Frontal cortex (tissue), 4 donors: Measurements from ENCODE around the gene HIPK2. TPM values are rescaled to one million over a fixed set of nuclear protein-coding genes. Genes with fewer than 3 reads are reported as not detected.
A peak's percentile ranks its signal among the peaks of the same experiment; 100 is the strongest.

Experiments
- DNase-seq, 2 donors: peaks; one replicate each; pipeline ENCODE4 v3.0.0; 2012; ENCODE audit warnings: low spot score in 2 of 2
- FAIRE-seq: peaks from 2 replicates; lab custom pipeline; 2012; peaks lifted over from hg19 to GRCh38; lab: Jason Lieb, UNC
- total RNA-seq: library from RNA; depleted of rRNA; stranded (reverse); fragments of >200 nt; gene quantifications from one replicate; pipeline ENCODE4 v1.2.3, GENCODE V29; 2014
- donor health status: control.
- donor health status: control.
- donor health status: control.

HIPK2 gene
- total RNA-seq, 1 donor from 2014 or later: 10.2 TPM

- FAIRE-seq: no peak
- no peak for DNase-seq
These were observed 243.7 kb downstream of the HIPK2 start for GRCh38 chr7:139534096-139534495.

- no peak for FAIRE-seq
- no peak for DNase-seq
These were observed 245.1 kb downstream of the HIPK2 start for GRCh38 chr7:139532636-139533155.

- DNase-seq (no peak), FAIRE-seq (no peak)
These were observed 246.7 kb downstream of the HIPK2 start for GRCh38 chr7:139531094-139531493.

- no peak for FAIRE-seq
- no peak for DNase-seq
These were observed 250.9 kb downstream of the HIPK2 start for GRCh38 chr7:139526578-139527544.

GRCh38 chr7:139525750-139526149, 252.0 kb downstream of the HIPK2 start:
- no peak for DNase-seq

GRCh38 chr7:139525239-139525638, 252.6 kb downstream of the HIPK2 start:
- FAIRE-seq (no peak), DNase-seq (no peak)

More at GRCh38 chr7:139525750-139526149, 252.0 kb downstream of the HIPK2 start:
- no peak for FAIRE-seq

- no peak for DNase-seq
- FAIRE-seq: no peak
These were observed 253.6 kb downstream of the HIPK2 start for GRCh38 chr7:139523968-139524815.

GRCh38 chr7:139523199-139523941, 254.4 kb downstream of the HIPK2 start, which contains the start of gene CLEC2L:
Gene CLEC2L (plus strand): TSS chr7:139523685. CDS start chr7:139523928, 243 bp downstream.
- FAIRE-seq: no peak
- DNase-seq: peak; percentile 43 to 58

GRCh38 chr7:139522830-139523198, 255.0 kb downstream of the HIPK2 start:
- FAIRE-seq (no peak), DNase-seq (no peak)

GRCh38 chr7:139521439-139521838, 256.4 kb downstream of the HIPK2 start:
- FAIRE-seq: no peak

GRCh38 chr7:139515266-139515665, 262.5 kb downstream of the HIPK2 start:
- FAIRE-seq: no peak
- DNase-seq: no peak

More at GRCh38 chr7:139521439-139521838, 256.4 kb downstream of the HIPK2 start:
- DNase-seq: no peak

Other genes starting within 250 kb of the HIPK2 start
- 2.9 TPM for gene TBXAS1, start 51.3 kb upstream of the HIPK2 start, total RNA-seq